ENCODE results near the gene OR1K1.
"Not testable (repeated sequence)": the region's sequence is repeated elsewhere in the genome, so short reads cannot be mapped to it uniquely, and the experiment has no call there.

The OR1K1 gene

GRCh38 chr9:122814545-122814944 is 14.6 kb downstream of the OR1K1 start:
- no peak for DNase-seq

- DNase-seq, result no peak
These were observed 15.6 kb downstream of the OR1K1 start for GRCh38 chr9:122815544-122815943.

GRCh38 chr9:122816163-122816867 is 16.4 kb downstream of the OR1K1 start:
- peak; percentile 21 for DNase-seq

- no peak for DNase-seq
These were observed 19.4 kb downstream of the OR1K1 start for GRCh38 chr9:122819326-122819725.

GRCh38 chr9:122819791-122820489 is 20.0 kb downstream of the OR1K1 start:
- DNase-seq, result no peak

- no peak for DNase-seq
These were observed 20.5 kb downstream of the OR1K1 start for GRCh38 chr9:122820490-122820845.

- no peak for DNase-seq
These were observed 21.5 kb downstream of the OR1K1 start for GRCh38 chr9:122821278-122821943.

- DNase-seq, result no peak
These were observed 22.1 kb downstream of the OR1K1 start for GRCh38 chr9:122822056-122822455.

GRCh38 chr9:122822938-122823337 is 23.0 kb downstream of the OR1K1 start:
- no peak for DNase-seq

- DNase-seq, result no peak
These were observed 27.8 kb downstream of the OR1K1 start for GRCh38 chr9:122827761-122828093.

- DNase-seq, result not testable (repeated sequence)
These were observed 29.0 kb downstream of the OR1K1 start for GRCh38 chr9:122828965-122829284.

GRCh38 chr9:122832194-122832593 is 32.3 kb downstream of the OR1K1 start:
- no peak for DNase-seq

- no peak for DNase-seq
These were observed 35.4 kb downstream of the OR1K1 start for GRCh38 chr9:122835313-122835731.

GRCh38 chr9:122837266-122837850 is 37.4 kb downstream of the OR1K1 start:
- DNase-seq, result no peak

GRCh38 chr9:122838441-122838840 is 38.5 kb downstream of the OR1K1 start:
- not testable (repeated sequence) for DNase-seq

- no peak for DNase-seq
These were observed 41.6 kb downstream of the OR1K1 start for GRCh38 chr9:122841501-122841900.

- DNase-seq, result no peak
These were observed 44.2 kb downstream of the OR1K1 start for GRCh38 chr9:122844137-122844536.

GRCh38 chr9:122845116-122845515 is 45.2 kb downstream of the OR1K1 start:
- DNase-seq, result no peak

- DNase-seq, result no peak
These were observed 46.5 kb downstream of the OR1K1 start for GRCh38 chr9:122846371-122846940.

GRCh38 chr9:122848256-122848943 is 48.5 kb downstream of the OR1K1 start:
- DNase-seq, result no peak
